Loucy (cell line): ENCODE data around the gene WWOX.

Experiments
- H2AFZ ChIP-seq: fragments of 200-600 bp; sonication (generic); 2 replicates; pipeline ENCODE4 v1.6.0; 2016; ENCODE audit warnings: antibody characterized with exemption, mild to moderate bottlenecking, low read length, moderate library complexity
- H3F3A ChIP-seq: fragments of 200-600 bp; 2 replicates; pipeline ENCODE4 v1.6.0; 2016; ENCODE audit warnings: antibody characterized with exemption, low read depth, mild to moderate bottlenecking
- H3K27me3 ChIP-seq: fragments of 200-600 bp; sonication (generic); 2 replicates; pipeline ENCODE4 v1.6.1; 2014; ENCODE audit warnings: low read length, mild to moderate bottlenecking; ENCODE audit not compliant: insufficient read depth, poor library complexity, severe bottlenecking
- H3K36me3 ChIP-seq: fragments of 200-600 bp; sonication (generic); 2 replicates; pipeline ENCODE4 v1.6.1; 2016; ENCODE audit warnings: low read length; ENCODE audit not compliant: insufficient read depth
- H3K4me1 ChIP-seq: fragments of 200-600 bp; sonication (generic); 2 replicates; pipeline ENCODE4 v1.5.1; 2014; ENCODE audit warnings: low read length, mild to moderate bottlenecking; ENCODE audit not compliant: insufficient read depth, poor library complexity, severe bottlenecking
- H3K4me2 ChIP-seq: fragments of 200-600 bp; sonication (generic); 2 replicates; pipeline ENCODE4 v1.6.0; 2014; ENCODE audit warnings: antibody characterized with exemption, low read length, low read depth, mild to moderate bottlenecking; ENCODE audit not compliant: poor library complexity, severe bottlenecking
- H3K4me3 ChIP-seq: fragments of 200-600 bp; sonication (generic); 2 replicates; pipeline ENCODE4 v1.5.1; 2014; ENCODE audit warnings: low read length, mild to moderate bottlenecking, mixed read lengths; ENCODE audit not compliant: poor library complexity, severe bottlenecking
- H3K79me2 ChIP-seq: fragments of 200-600 bp; sonication (generic); 2 replicates; pipeline ENCODE4 v1.6.1; 2014; ENCODE audit warnings: low read length; ENCODE audit not compliant: insufficient read depth
- H3K9ac ChIP-seq: fragments of 200-600 bp; sonication (generic); 2 replicates; pipeline ENCODE4 v1.6.0; 2014; ENCODE audit warnings: mild to moderate bottlenecking, low read depth, low read length, moderate library complexity; ENCODE audit not compliant: poor library complexity, severe bottlenecking
- H3K9me2 ChIP-seq: fragments of 200-600 bp; sonication (generic); replicated peaks from 2 replicates; pipeline ENCODE4 v1.6.1; 2016; ENCODE audit warnings: low read depth, low read length, mixed read lengths
- H3K9me3 ChIP-seq: fragments of 200-600 bp; sonication (generic); 2 replicates; pipeline ENCODE4 v1.6.1; 2014; ENCODE audit warnings: mild to moderate bottlenecking, antibody characterized with exemption, low read length, low read depth; ENCODE audit not compliant: insufficient read depth
- H4K20me1 ChIP-seq: fragments of 200-600 bp; sonication (generic); 2 replicates; pipeline ENCODE4 v1.6.0; 2014; ENCODE audit warnings: antibody characterized with exemption, low read length, mild to moderate bottlenecking; ENCODE audit not compliant: insufficient read depth, poor library complexity, severe bottlenecking
- EZH2phosphoT487 ChIP-seq: fragments of 200-600 bp; IDR thresholded peaks from 2 replicates; pipeline ENCODE4 v1.6.1; 2018; ENCODE audit warnings: antibody characterized with exemption, mild to moderate bottlenecking, moderate library complexity, borderline replicate concordance
- TF ChIP-seq, protein P1 (sequence below): fragments of 200-600 bp; sonication (generic); conservative IDR thresholded peaks from 2 replicates; pipeline ENCODE4 v1.5.1; 2014; ENCODE audit warnings: mild to moderate bottlenecking, antibody characterized with exemption, low read length

WWOX gene

DNA sequence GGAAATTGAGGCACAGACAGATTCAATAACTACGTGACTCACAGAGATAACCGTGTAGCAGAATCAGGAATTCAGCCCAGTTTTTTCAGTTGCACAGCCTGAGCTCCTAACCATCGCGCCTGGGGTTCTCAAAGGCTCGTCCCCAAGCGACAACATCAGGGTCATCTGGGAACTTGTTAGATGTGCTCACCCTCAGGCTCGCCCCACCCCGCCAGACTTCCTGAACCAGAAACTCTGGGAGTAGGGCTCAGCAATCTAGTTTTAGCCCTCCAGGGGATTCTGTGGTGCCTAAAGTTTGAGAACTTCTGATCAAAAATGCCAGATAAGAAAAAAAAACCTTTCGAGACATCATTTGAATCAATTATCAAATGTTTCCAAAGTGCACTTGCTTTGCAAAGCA lies 559.8 kb downstream of the WWOX start:
- no peaks in the 10 kb centered on the region for H3K27me3 ChIP-seq
- H3K4me3 ChIP-seq = no peak overlapping the region
- H3K4me1 ChIP-seq = peaks cover 19% of the 10 kb centered on the region
- no peak overlapping the region for H3K9ac ChIP-seq
- no peaks in the 10 kb centered on the region for H3K79me2 ChIP-seq
- TF ChIP-seq, protein P1, sequence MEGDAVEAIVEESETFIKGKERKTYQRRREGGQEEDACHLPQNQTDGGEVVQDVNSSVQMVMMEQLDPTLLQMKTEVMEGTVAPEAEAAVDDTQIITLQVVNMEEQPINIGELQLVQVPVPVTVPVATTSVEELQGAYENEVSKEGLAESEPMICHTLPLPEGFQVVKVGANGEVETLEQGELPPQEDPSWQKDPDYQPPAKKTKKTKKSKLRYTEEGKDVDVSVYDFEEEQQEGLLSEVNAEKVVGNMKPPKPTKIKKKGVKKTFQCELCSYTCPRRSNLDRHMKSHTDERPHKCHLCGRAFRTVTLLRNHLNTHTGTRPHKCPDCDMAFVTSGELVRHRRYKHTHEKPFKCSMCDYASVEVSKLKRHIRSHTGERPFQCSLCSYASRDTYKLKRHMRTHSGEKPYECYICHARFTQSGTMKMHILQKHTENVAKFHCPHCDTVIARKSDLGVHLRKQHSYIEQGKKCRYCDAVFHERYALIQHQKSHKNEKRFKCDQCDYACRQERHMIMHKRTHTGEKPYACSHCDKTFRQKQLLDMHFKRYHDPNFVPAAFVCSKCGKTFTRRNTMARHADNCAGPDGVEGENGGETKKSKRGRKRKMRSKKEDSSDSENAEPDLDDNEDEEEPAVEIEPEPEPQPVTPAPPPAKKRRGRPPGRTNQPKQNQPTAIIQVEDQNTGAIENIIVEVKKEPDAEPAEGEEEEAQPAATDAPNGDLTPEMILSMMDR = no peak
- no peaks in the 10 kb centered on the region for H3K9me3 ChIP-seq
- no peaks in the 10 kb centered on the region for H3K9me2 ChIP-seq
- H3K4me2 ChIP-seq = no peak overlapping the region
- no peaks in the 10 kb centered on the region for H3K36me3 ChIP-seq
- no peaks in the 10 kb centered on the region for H3F3A ChIP-seq
- H4K20me1 ChIP-seq = no peaks in the 10 kb centered on the region
- H2AFZ ChIP-seq = no peak overlapping the region

DNA sequence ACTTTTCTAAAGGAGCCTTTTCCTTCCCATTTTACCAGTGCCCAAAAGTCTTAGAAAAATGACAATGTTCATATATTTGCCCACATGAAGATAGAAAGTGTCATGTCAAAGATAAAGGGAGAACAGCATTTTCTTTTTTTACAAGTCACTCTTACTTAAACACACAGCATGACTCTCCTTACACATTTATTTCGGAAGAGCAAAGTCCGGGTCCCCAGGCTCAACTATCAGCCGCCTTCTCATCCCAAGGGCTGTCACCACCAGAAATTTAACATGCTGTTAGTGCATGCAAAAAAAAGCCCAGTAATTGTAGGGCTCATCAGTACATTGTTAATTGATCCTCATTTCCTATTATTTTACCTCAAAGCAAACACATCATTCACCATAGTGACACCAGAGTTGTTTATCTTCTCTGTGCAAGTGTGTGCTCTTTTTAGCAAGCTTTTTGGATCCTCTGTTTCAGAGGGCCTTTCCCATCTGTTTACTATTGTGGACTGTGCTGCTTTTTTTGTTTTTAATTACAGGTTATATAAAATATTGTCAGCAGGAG lies 560.3 kb downstream of the WWOX start:
- no peak overlapping the region for H2AFZ ChIP-seq
- no peak overlapping the region for H3K9ac ChIP-seq
- H3F3A ChIP-seq = no peaks in the 10 kb centered on the region
- no peaks in the 10 kb centered on the region for H3K9me3 ChIP-seq
- H3K4me3 ChIP-seq = no peak overlapping the region
- peaks cover 19% of the 10 kb centered on the region for H3K4me1 ChIP-seq
- no peaks in the 10 kb centered on the region for H3K27me3 ChIP-seq
- TF ChIP-seq, protein P1 = no peak
- TF ChIP-seq EZH2phosphoT487 = no peak
- no peak overlapping the region for H3K4me2 ChIP-seq
- no peaks in the 10 kb centered on the region for H3K79me2 ChIP-seq
- no peaks in the 10 kb centered on the region for H3K36me3 ChIP-seq
- H4K20me1 ChIP-seq = no peaks in the 10 kb centered on the region
- H3K9me2 ChIP-seq = no peaks in the 10 kb centered on the region

DNA sequence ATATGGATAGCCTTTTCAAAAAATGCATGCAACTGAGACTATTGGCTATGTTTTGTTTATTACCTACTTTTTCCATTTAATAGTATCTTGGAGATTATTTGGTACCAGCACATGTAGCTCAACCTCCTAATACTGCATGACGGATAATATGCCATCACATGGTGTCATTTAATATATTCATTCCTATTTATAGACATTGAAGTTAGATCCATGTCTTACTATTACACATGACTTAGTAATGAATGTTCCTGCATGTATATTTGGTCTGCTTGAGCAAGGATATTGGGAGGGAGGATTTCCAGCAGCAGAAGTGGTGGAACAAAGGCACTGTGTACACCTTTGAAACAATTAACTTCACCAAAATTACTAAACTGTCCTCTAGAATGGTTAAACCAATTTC lies 561.3 kb downstream of the WWOX start:
- H2AFZ ChIP-seq = no peak overlapping the region
- no peaks in the 10 kb centered on the region for H3F3A ChIP-seq
- no peak for TF ChIP-seq EZH2phosphoT487
- TF ChIP-seq, protein P1 = no peak
- H3K79me2 ChIP-seq = no peaks in the 10 kb centered on the region
- no peaks in the 10 kb centered on the region for H3K9me3 ChIP-seq
- H3K36me3 ChIP-seq = no peaks in the 10 kb centered on the region
- no peaks in the 10 kb centered on the region for H3K27me3 ChIP-seq
- H3K9me2 ChIP-seq = no peaks in the 10 kb centered on the region
- H3K4me3 ChIP-seq = no peak overlapping the region
- H3K4me2 ChIP-seq = no peak overlapping the region
- H3K4me1 ChIP-seq = peaks cover 17% of the 10 kb centered on the region
- no peaks in the 10 kb centered on the region for H4K20me1 ChIP-seq
- H3K9ac ChIP-seq = no peak overlapping the region
